MM.1S (cell line): ENCODE data around the gene VN1R5.

Source experiments
- DNase-seq: peaks from one replicate; pipeline ENCODE4 v3.0.0-alpha.2; 2015
- H2AFZ ChIP-seq: fragments of 300-600 bp; sonication (generic); 2 replicates; pipeline ENCODE4 v1.6.0; 2016; ENCODE audit warnings: antibody characterized with exemption, low read length
- H3F3A ChIP-seq: fragments of 300-600 bp; sonication (generic); 2 replicates; pipeline ENCODE4 v1.6.1; 2016; ENCODE audit warnings: mild to moderate bottlenecking, antibody characterized with exemption, low read length, moderate library complexity, mixed read lengths; ENCODE audit not compliant: insufficient read depth
- H3K27ac ChIP-seq: fragments of 300-600 bp; sonication (generic); 2 replicates; pipeline ENCODE4 v1.5.1; 2016; ENCODE audit warnings: mild to moderate bottlenecking, low read length
- H3K27me3 ChIP-seq: fragments of 300-600 bp; sonication (generic); replicated peaks from 2 replicates; pipeline ENCODE4 v1.6.0; 2016; ENCODE audit warnings: low read length; ENCODE audit not compliant: insufficient read depth
- H3K36me3 ChIP-seq: fragments of 300-600 bp; sonication (generic); replicated peaks from 2 replicates; pipeline ENCODE4 v1.6.1; 2016; ENCODE audit warnings: mild to moderate bottlenecking, low read length, mixed read lengths; ENCODE audit not compliant: insufficient read depth
- H3K4me1 ChIP-seq: fragments of 300-600 bp; sonication (generic); 2 replicates; pipeline ENCODE4 v1.6.1; 2016; ENCODE audit warnings: low read length, mixed read lengths
- H3K4me2 ChIP-seq: fragments of 300-600 bp; sonication (generic); 2 replicates; pipeline ENCODE4 v1.6.0; 2016; ENCODE audit warnings: low read depth, low read length
- H3K4me3 ChIP-seq: fragments of 300-600 bp; sonication (generic); 2 replicates; pipeline ENCODE4 v1.5.1; 2016; ENCODE audit warnings: low read length, mixed read lengths
- H3K79me2 ChIP-seq: fragments of 300-600 bp; sonication (generic); 2 replicates; pipeline ENCODE4 v1.6.1; 2016; ENCODE audit warnings: mixed run types, low read length, mixed read lengths
- H3K9ac ChIP-seq: fragments of 300-600 bp; sonication (generic); 2 replicates; pipeline ENCODE4 v1.6.1; 2016; ENCODE audit warnings: low read length, mixed read lengths
- H3K9me2 ChIP-seq: fragments of 300-600 bp; sonication (generic); replicated peaks from 2 replicates; pipeline ENCODE4 v1.6.1; 2016; ENCODE audit warnings: mild to moderate bottlenecking, low read length, mixed read lengths; ENCODE audit not compliant: insufficient read depth
- H3K9me3 ChIP-seq: fragments of 300-600 bp; sonication (generic); replicated peaks from 2 replicates; pipeline ENCODE4 v1.6.1; 2016; ENCODE audit warnings: mild to moderate bottlenecking, low read length, mixed read lengths; ENCODE audit not compliant: insufficient read depth
- H4K20me1 ChIP-seq: fragments of 300-600 bp; sonication (generic); 2 replicates; pipeline ENCODE4 v1.6.1; 2016; ENCODE audit warnings: mild to moderate bottlenecking, low read length, moderate library complexity, mixed read lengths; ENCODE audit not compliant: insufficient read depth
- EZH2 ChIP-seq: fragments of 300-600 bp; sonication (generic); optimal IDR thresholded peaks from 2 replicates; pipeline ENCODE3; 2017; ENCODE audit warnings: low read depth, mild to moderate bottlenecking, antibody characterized with exemption, low read length, mixed read lengths
- EZH2phosphoT487 ChIP-seq: fragments of 300-600 bp; sonication (generic); IDR thresholded peaks from 2 replicates; pipeline ENCODE4 v1.6.1; 2018; ENCODE audit warnings: antibody characterized with exemption, low read length
- TF ChIP-seq, protein P1 (sequence below): fragments of 300-600 bp; sonication (generic); IDR thresholded peaks from 2 replicates; pipeline ENCODE4 v1.5.1; 2016; ENCODE audit warnings: antibody characterized with exemption, low read length, mixed read lengths

The VN1R5 gene

DNA sequence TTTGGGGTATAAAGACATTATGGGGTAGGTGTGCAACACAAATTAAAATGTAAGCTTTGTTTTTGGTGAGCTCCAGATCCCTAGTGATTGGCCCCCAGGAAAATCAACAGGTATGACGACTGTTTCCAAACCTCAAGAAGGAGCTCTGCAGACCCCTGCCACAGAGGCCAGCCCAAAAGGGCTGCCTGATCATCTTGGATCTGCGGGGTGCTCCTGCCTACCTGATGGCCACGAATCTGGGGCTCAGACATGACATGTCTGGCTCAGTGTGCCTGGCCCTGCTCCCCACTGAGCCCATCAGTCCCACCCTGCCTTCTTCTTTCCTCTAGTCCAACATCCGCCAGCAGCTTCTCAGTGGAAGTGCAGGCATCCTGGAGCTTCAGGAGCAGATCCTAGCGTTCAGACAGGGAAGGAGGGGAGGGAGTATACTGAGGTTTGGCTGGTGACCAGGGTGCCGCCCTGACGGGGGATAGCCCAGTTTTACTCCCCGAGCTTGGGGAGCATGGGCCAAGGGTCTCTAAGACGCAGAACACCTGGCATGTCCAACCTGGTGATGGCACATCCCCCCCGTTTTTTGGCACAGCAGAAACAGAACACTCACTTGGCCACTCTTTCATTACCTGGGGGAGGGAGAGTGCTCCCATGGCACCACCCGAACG is 44.0 kb downstream of the VN1R5 start:
- H3K9me3 ChIP-seq = no peaks in the 10 kb centered on the region
- TF ChIP-seq, protein P1, sequence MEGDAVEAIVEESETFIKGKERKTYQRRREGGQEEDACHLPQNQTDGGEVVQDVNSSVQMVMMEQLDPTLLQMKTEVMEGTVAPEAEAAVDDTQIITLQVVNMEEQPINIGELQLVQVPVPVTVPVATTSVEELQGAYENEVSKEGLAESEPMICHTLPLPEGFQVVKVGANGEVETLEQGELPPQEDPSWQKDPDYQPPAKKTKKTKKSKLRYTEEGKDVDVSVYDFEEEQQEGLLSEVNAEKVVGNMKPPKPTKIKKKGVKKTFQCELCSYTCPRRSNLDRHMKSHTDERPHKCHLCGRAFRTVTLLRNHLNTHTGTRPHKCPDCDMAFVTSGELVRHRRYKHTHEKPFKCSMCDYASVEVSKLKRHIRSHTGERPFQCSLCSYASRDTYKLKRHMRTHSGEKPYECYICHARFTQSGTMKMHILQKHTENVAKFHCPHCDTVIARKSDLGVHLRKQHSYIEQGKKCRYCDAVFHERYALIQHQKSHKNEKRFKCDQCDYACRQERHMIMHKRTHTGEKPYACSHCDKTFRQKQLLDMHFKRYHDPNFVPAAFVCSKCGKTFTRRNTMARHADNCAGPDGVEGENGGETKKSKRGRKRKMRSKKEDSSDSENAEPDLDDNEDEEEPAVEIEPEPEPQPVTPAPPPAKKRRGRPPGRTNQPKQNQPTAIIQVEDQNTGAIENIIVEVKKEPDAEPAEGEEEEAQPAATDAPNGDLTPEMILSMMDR = no peak
- no peak for TF ChIP-seq EZH2phosphoT487
- DNase-seq = no peak
- no peaks in the 10 kb centered on the region for H4K20me1 ChIP-seq
- H3K4me3 ChIP-seq = no peak overlapping the region
- H3K27me3 ChIP-seq = no peaks in the 10 kb centered on the region
- no peak overlapping the region for H3K4me2 ChIP-seq
- H3F3A ChIP-seq = no peaks in the 10 kb centered on the region
- no peaks in the 10 kb centered on the region for H3K36me3 ChIP-seq
- H3K9me2 ChIP-seq = no peaks in the 10 kb centered on the region
- no peaks in the 10 kb centered on the region for H3K4me1 ChIP-seq
- no peak overlapping the region for H2AFZ ChIP-seq
- H3K9ac ChIP-seq = no peak overlapping the region
- no peaks in the 10 kb centered on the region for H3K79me2 ChIP-seq
- no peak overlapping the region for H3K27ac ChIP-seq

DNA sequence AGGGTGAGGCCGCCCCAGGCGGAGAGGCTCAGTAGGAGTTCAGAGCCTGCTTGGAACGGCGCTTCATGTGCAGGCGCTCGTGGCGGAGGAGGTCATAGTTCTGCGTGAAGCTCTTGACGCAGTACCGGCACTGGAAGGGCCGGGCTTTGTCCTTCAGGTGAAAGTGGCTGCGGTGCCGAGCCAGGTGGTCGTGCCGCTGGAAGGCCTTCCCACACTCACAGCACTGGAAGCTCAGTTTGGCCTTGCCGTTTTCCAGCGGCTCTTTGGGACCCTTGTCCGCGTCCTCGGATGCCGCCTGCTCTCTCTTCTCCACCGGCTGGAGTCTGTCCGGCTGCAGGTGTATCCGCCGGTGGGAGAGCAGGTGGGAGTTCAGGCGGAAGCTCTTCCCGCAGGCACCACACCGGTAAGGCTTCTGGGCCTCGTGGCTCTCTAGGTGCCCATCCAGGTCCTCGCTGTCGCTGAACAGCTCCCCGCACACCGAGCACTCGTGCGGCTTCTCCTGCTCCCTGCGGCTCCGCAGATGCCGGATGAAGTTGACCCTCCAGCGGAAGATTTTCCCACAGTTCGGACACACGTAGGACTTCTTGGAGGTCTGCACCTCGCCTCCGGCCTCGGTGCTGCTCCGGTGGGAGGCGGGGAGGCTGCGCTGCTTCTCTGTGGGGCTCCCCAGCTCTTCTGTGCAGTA is 44.8 kb downstream of the VN1R5 start:
- H3K36me3 ChIP-seq = no peaks in the 10 kb centered on the region
- no peak overlapping the region for H3K4me2 ChIP-seq
- H3K27ac ChIP-seq = no peak overlapping the region
- H2AFZ ChIP-seq = no peak overlapping the region
- H3K27me3 ChIP-seq = no peaks in the 10 kb centered on the region
- no peak for DNase-seq
- TF ChIP-seq, protein P1 = no peak
- no peak for TF ChIP-seq EZH2phosphoT487
- TF ChIP-seq EZH2 = no peak
- no peak overlapping the region for H3K9ac ChIP-seq
- no peaks in the 10 kb centered on the region for H3K9me2 ChIP-seq
- no peaks in the 10 kb centered on the region for H4K20me1 ChIP-seq
- H3K9me3 ChIP-seq = no peaks in the 10 kb centered on the region
- H3K4me3 ChIP-seq = no peak overlapping the region
- H3F3A ChIP-seq = no peaks in the 10 kb centered on the region
- H3K79me2 ChIP-seq = no peaks in the 10 kb centered on the region
- H3K4me1 ChIP-seq = no peaks in the 10 kb centered on the region

DNA sequence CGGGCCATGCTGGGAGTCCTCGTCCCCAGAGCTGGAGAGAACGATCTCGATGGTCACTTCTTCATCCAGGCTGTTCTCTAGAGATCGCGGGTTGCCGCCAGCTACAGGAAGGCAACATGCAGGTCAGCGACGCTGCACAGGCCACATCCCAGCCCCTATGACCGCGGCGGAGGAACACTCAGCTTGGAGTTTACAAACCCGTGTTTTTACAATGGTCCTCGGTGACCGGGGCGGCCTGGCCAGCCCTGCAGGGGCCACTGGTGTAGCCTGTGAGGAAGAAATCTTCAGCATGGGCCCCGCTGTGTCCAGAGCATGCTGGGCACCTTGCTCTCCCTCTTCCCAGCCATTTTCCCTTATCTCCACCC is 45.3 kb downstream of the VN1R5 start:
- no peak for DNase-seq
- Histone ChIP-seq H2AFZ (no peak overlapping the region), H3K9ac (no peak overlapping the region), H3K27ac (no peak overlapping the region), H3K4me3 (no peak overlapping the region), H3K4me1 (no peaks in the 10 kb centered on the region), H3K9me3 (no peaks in the 10 kb centered on the region), H3F3A (no peaks in the 10 kb centered on the region), H4K20me1 (no peaks in the 10 kb centered on the region), H3K4me2 (no peak overlapping the region), H3K9me2 (no peaks in the 10 kb centered on the region), H3K36me3 (no peaks in the 10 kb centered on the region), H3K27me3 (no peaks in the 10 kb centered on the region), H3K79me2 (no peaks in the 10 kb centered on the region)
- TF ChIP-seq EZH2 (no peak), EZH2phosphoT487 (no peak)
- TF ChIP-seq, protein P1 = no peak
